HG02840 (cell line): Measurements from ENCODE around the gene GRM4.

Experiments
- ATAC-seq: cut with Tn5 transposase; IDR thresholded peaks from one replicate; pipeline ENCODE4 v1.9.1; 2021; ENCODE audit warnings: mild to moderate bottlenecking, moderate library complexity, moderate number of reproducible peaks; ENCODE audit not compliant: unreplicated experiment, low FRiP score

Gene GRM4

GRCh38 chr6:33985947-33986346, 159.9 kb downstream of the GRM4 start:
- no peak for ATAC-seq

- no peak for ATAC-seq
Measured at GRCh38 chr6:33985313-33985751, 160.6 kb downstream of the GRM4 start.

GRCh38 chr6:33984466-33985312, 161.2 kb downstream of the GRM4 start:
- ATAC-seq = no peak

- no peak for ATAC-seq
Measured at GRCh38 chr6:33983721-33984465, 162.0 kb downstream of the GRM4 start.

GRCh38 chr6:33983109-33983716, 162.7 kb downstream of the GRM4 start:
- no peak for ATAC-seq

GRCh38 chr6:33981861-33982260, 164.0 kb downstream of the GRM4 start:
- ATAC-seq = no peak

GRCh38 chr6:33981421-33981820, 164.5 kb downstream of the GRM4 start:
- no peak for ATAC-seq

GRCh38 chr6:33980176-33981175, 165.4 kb downstream of the GRM4 start:
- no peak for ATAC-seq

GRCh38 chr6:33979750-33980149, 166.1 kb downstream of the GRM4 start:
- ATAC-seq = no peak

GRCh38 chr6:33978412-33979150, 167.3 kb downstream of the GRM4 start:
- no peak for ATAC-seq

GRCh38 chr6:33977606-33978411, 168.1 kb downstream of the GRM4 start:
- ATAC-seq = no peak

GRCh38 chr6:33976437-33977360, 169.2 kb downstream of the GRM4 start:
- ATAC-seq = no peak

- ATAC-seq = no peak
Measured at GRCh38 chr6:33975661-33976436, 170.0 kb downstream of the GRM4 start.

- no peak for ATAC-seq
Measured at GRCh38 chr6:33974471-33974870, 171.4 kb downstream of the GRM4 start.

GRCh38 chr6:33974030-33974429, 171.9 kb downstream of the GRM4 start:
- no peak for ATAC-seq

GRCh38 chr6:33971580-33971979, 174.3 kb downstream of the GRM4 start:
- ATAC-seq = no peak
